ENCODE data around the gene RUFY1. TPM values are rescaled to one million over a fixed set of nuclear protein-coding genes. Genes with fewer than 3 reads are reported as not detected.

The RUFY1 gene
- total and polyA plus RNA-seq, 2 of the 13 experiments (the other 11 are each of a cell fraction or from before 2014, with no cell fraction given) = 19.9 to 31.9 TPM

GRCh38 chr5:179558932-179559283 is 8.6 kb downstream of the RUFY1 start:
- WGBS (ENCODE audit: low lambda C conversion rate) = 70% methylated on average over 14 of the region's 14 CpGs
- Histone ChIP-seq H3K27ac (ENCODE audit: extremely low read length, insufficient read depth, low read length) (peak overlapping the region; percentile 79), H3K27me3 (ENCODE audit: control insufficient read depth in 1 of 2, insufficient read depth in 2 of 2, low read length in 2 of 2) (no peaks in the 10 kb centered on the region), H3K4me2 (ENCODE audit: low read depth, low read length) (peak overlapping the region; percentile 76), H3K79me2 (ENCODE audit: insufficient read depth, low read length) (peaks cover 20% of the 10 kb centered on the region), H3K36me3 (replicated peaks in 1 of 2; ENCODE audit: control insufficient read depth in 1 of 2, insufficient read depth in 2 of 2, low read length in 2 of 2) (peaks cover 5 to 28% of the 10 kb centered on the region in 2 experiments; a peak in 4 of 5 replicates), H3K4me1 (ENCODE audit: insufficient read depth, low read length) (peaks cover 7% of the 10 kb centered on the region), H3K4me3 (replicated peaks in 1 of 3; ENCODE audit: insufficient read depth in 1 of 3, low read depth in 2 of 3, low read length in 3 of 3) (peak overlapping the region; percentile 46 to 68 (median 63)), H4K20me1 (ENCODE audit: insufficient read depth, low read length) (0 out of 2 replicates have a peak, but pooled peaks cover 5% of the 10 kb centered on the region), H3K9me3 (ENCODE audit: low read length) (no peaks in the 10 kb centered on the region), H3K9ac (ENCODE audit: insufficient read depth, low read depth, low read length) (peak overlapping the region; percentile 56), H2AFZ (ENCODE audit: low read length) (no peak overlapping the region)
- intact Hi-C loops (cut with micrococcal nuclease; ENCODE audit: unreplicated experiment) = no loop called here
- BruUV-seq (replicated peaks) = TSS peak; percentile 94
- ATAC-seq = peak; percentile 16
- peak; percentile 39 for DNase-seq (ENCODE audit: low spot score)
- POLR2A ChIA-PET = interaction anchor here (0.7 to 2.3 kb wide), 6 partner anchors 8 to 65 kb away, joined by 3 to 32 read pairs (median 5); partner anchors contain the start of genes HNRNPH1 and RUFY1
- in situ Hi-C loops (cut with HindIII; ENCODE audit: extremely low pct_ligation_motif_present, low pct_unique_long_range_greater_than_20kb) = no loop called here
- no peak for FAIRE-seq
- CTCF ChIA-PET (ENCODE audit: low intra/inter-chr PET ratio, low total read pairs) = no interaction called here
- no peak for TF ChIP-seq HMGA1 (CRISPR knock-in tag; conservative IDR thresholded peaks at IDR 0.05)
- peak; percentile 72 for TF ChIP-seq SOX5 (CRISPR knock-in tag; IDR thresholded peaks at IDR 0.05; ENCODE audit: borderline replicate concordance)
- TF ChIP-seq ZNF143 (CRISPR knock-in tag; IDR thresholded peaks at IDR 0.05) = no peak
- TF ChIP-seq FOXK2 (IDR thresholded peaks at IDR 0.05) = no peak
- TF ChIP-seq SP5 (CRISPR knock-in tag; IDR thresholded peaks at IDR 0.05; ENCODE audit: borderline replicate concordance, low read depth) = peak; percentile 67
- TF ChIP-seq SOX6 (IDR thresholded peaks at IDR 0.05) = no peak
- TF ChIP-seq SOX6 (CRISPR knock-in tag; IDR thresholded peaks at IDR 0.05) = peak; percentile 78
- TF ChIP-seq KLF12 (CRISPR knock-in tag; IDR thresholded peaks at IDR 0.05; ENCODE audit: borderline replicate concordance) = no peak
- no peak for TF ChIP-seq ZNF318 (CRISPR knock-in tag; IDR thresholded peaks at IDR 0.05)
- no peak for TF ChIP-seq ZBTB49 (CRISPR knock-in tag; IDR thresholded peaks at IDR 0.05; ENCODE audit: borderline replicate concordance)
- TF ChIP-seq ARNT2 (CRISPR knock-in tag; IDR thresholded peaks at IDR 0.05; ENCODE audit: low read depth) = no peak
- TF ChIP-seq ZNF317 (CRISPR knock-in tag; IDR thresholded peaks at IDR 0.05) = peak; percentile 67; the same call in 1 of the 2 replicates
- TF ChIP-seq SOX13 (IDR thresholded peaks at IDR 0.05) = peak; percentile 48; the same call in 1 of the 2 replicates
- TF ChIP-seq SOX13 (CRISPR knock-in tag; conservative IDR thresholded peaks at IDR 0.05 in 1 of 2, IDR thresholded peaks at IDR 0.05 in 1 of 2) = peak in 1 of 2 experiments; percentile 84; a peak in 2 of 4 replicates
- 0 out of 2 replicates have a peak, but pooled peaks have one; percentile 31 for TF ChIP-seq HHEX (CRISPR knock-in tag; IDR thresholded peaks at IDR 0.05)
